SH-SY5Y (cell line): ENCODE results near the gene PAX2.

Experiments
- GATA2 ChIP-seq: IDR thresholded peaks from 2 replicates; pipeline ENCODE4 v1.6.1; 2011; ENCODE audit warnings: mild to moderate bottlenecking, low read depth, low read length
- GATA3 ChIP-seq: IDR thresholded peaks from 2 replicates; pipeline ENCODE4 v1.6.1; 2011; ENCODE audit warnings: low read depth, mild to moderate bottlenecking, low read length, moderate library complexity

- TF ChIP-seq GATA2, result no peak
- TF ChIP-seq GATA3, result no peak
These were observed 60.4 kb downstream of the PAX2 start for GRCh38 chr10:100805543-100806355.
